B cell (primary cell): Measurements from ENCODE around the gene ZNF587. TPM values are rescaled to one million over a fixed set of nuclear protein-coding genes. Genes with fewer than 3 reads are reported as not detected.

ENCODE experiments used
- ATAC-seq: fragments of 200-7000 bp; cut with Tn5 transposase; one replicate; pipeline ENCODE4 v1.10.0; 2021; ENCODE audit warnings: low read depth, mild to moderate bottlenecking, moderate number of reproducible peaks, moderate library complexity
- CTCF ChIA-PET: fragments of 350-600 bp; sonication (Branson Sonifier 250); formaldehyde crosslinking; loops from one replicate; lab custom pipeline; 2021; ENCODE audit warnings: antibody characterized with exemption, inconsistent platforms; lab: Charles Lee
- POLR2A ChIA-PET: fragments of 350-600 bp; sonication (Branson Sonifier 250); formaldehyde crosslinking; loops from one replicate; lab custom pipeline; 2021; ENCODE audit warnings: antibody characterized with exemption; lab: Charles Lee
- DNase-seq: peaks from one replicate; pipeline ENCODE4 v3.0.0; 2013
- H2AFZ ChIP-seq: 2 replicates; pipeline ENCODE4 v1.6.1; 2012; ENCODE audit warnings: mild to moderate bottlenecking, low read depth, low read length; ENCODE audit not compliant: insufficient read depth, poor library complexity, severe bottlenecking
- H3K27ac ChIP-seq, 2 donors: 1 replicate in 1 of 2; 2 replicates in 1 of 2; pipeline ENCODE4 v1.5.1; 2012 to 2013; ENCODE audit warnings: low read length in 2 of 2, mild to moderate bottlenecking in 2 of 2, moderate library complexity in 1 of 2
- H3K27me3 ChIP-seq, 4 experiments: fragments of 200-600 bp in 1 of 4; sonication (generic) in 1 of 4; replicated peaks in 1 of 4; 1 replicate in 2 of 4; 2 replicates in 2 of 4; pipeline versions ENCODE4 v1.6.1 to v1.7.0; 2013 to 2016; ENCODE audit warnings: low read length in 3 of 4, mild to moderate bottlenecking in 2 of 4, mixed read lengths in 1 of 4, moderate library complexity in 1 of 4; ENCODE audit not compliant: insufficient read depth in 4 of 4, control insufficient read depth in 3 of 4; ENCODE audit errors: control extremely low read depth in 1 of 4
- H3K36me3 ChIP-seq, 2 experiments: replicated peaks in 1 of 2; 1 replicate in 1 of 2; 2 replicates in 1 of 2; pipeline versions ENCODE4 v1.6.1 to v1.7.1; 2013; ENCODE audit warnings: low read length in 1 of 2; ENCODE audit not compliant: insufficient read depth in 2 of 2, control insufficient read depth in 1 of 2; ENCODE audit errors: control extremely low read depth in 1 of 2, extremely low read depth in 1 of 2
- H3K4me1 ChIP-seq, 2 donors: fragments of 200-600 bp in 1 of 2; sonication (generic) in 1 of 2; 1 replicate in 1 of 2; 2 replicates in 1 of 2; pipeline versions ENCODE4 v1.5.1 to v1.6.1; 2013 to 2017; ENCODE audit warnings: low read length in 2 of 2; ENCODE audit not compliant: control insufficient read depth in 2 of 2, insufficient read depth in 2 of 2
- H3K4me2 ChIP-seq: replicated peaks from 2 replicates; pipeline ENCODE3; 2012; ENCODE audit warnings: mild to moderate bottlenecking, low read depth, low read length; ENCODE audit not compliant: poor library complexity, severe bottlenecking
- H3K4me3 ChIP-seq, 5 experiments: fragments of 200-600 bp in 1 of 5; sonication (generic) in 1 of 5; 1 replicate in 3 of 5; 2 replicates in 2 of 5; pipeline versions ENCODE4 v1.5.1 to v1.7.0; 2011 to 2016; ENCODE audit warnings: low read length in 4 of 5, mild to moderate bottlenecking in 4 of 5, low read depth in 2 of 5, control low read depth in 1 of 5, moderate library complexity in 1 of 5; ENCODE audit not compliant: insufficient read depth in 1 of 5; ENCODE audit errors: control extremely low read depth in 1 of 5, extremely low read depth in 1 of 5
- H3K79me2 ChIP-seq: fragments of 200-600 bp; sonication (generic); one replicate; pipeline ENCODE4 v1.6.0; 2016; ENCODE audit warnings: low read length; ENCODE audit not compliant: control insufficient read depth, insufficient read depth
- H3K9ac ChIP-seq: fragments of 200-600 bp; sonication (generic); 2 replicates; pipeline ENCODE4 v1.6.1; 2017; ENCODE audit warnings: mild to moderate bottlenecking, low read length, moderate library complexity
- H3K9me3 ChIP-seq, 3 donors: one replicate each; pipeline versions ENCODE4 v1.6.1 to v1.7.1; 2013; ENCODE audit warnings: low read length in 2 of 3; ENCODE audit not compliant: control insufficient read depth in 2 of 3, insufficient read depth in 1 of 3; ENCODE audit errors: control extremely low read depth in 1 of 3
- H4K20me1 ChIP-seq: 2 replicates; pipeline ENCODE4 v1.6.0; 2012; ENCODE audit warnings: mild to moderate bottlenecking, low read length; ENCODE audit not compliant: insufficient read depth, control insufficient read depth, poor library complexity, severe bottlenecking
- H3K27ac Mint-ChIP-seq: one replicate; pipeline ENCODE4 v1.8.0; 2021; ENCODE audit warnings: mixed read lengths
- H3K27me3 Mint-ChIP-seq: one replicate; pipeline ENCODE4 v1.8.0; 2021; ENCODE audit warnings: mixed read lengths
- H3K4me1 Mint-ChIP-seq: one replicate; pipeline ENCODE4 v1.8.0; 2021; ENCODE audit warnings: mixed read lengths
- H3K4me3 Mint-ChIP-seq: one replicate; pipeline ENCODE4 v1.8.0; 2021; ENCODE audit warnings: mixed read lengths
- H3K9me3 Mint-ChIP-seq: one replicate; pipeline ENCODE4 v1.8.0; 2022; ENCODE audit warnings: mixed read lengths; ENCODE audit not compliant: insufficient read depth
- EZH2 ChIP-seq: IDR thresholded peaks from 2 replicates; pipeline ENCODE4 v1.6.1; 2012; ENCODE audit warnings: borderline replicate concordance, low read depth, mild to moderate bottlenecking, moderate library complexity, low read length; ENCODE audit not compliant: insufficient read depth, poor library complexity, severe bottlenecking
- whole genome bisulfite sequencing: methylation state at CpG from one replicate; pipeline ENCODE4 v1.1.5; 2013; ENCODE audit warnings: missing lambda C conversion rate; ENCODE audit not compliant: insufficient coverage; 5-methylcytosine and 5-hydroxymethylcytosine counted together
- intact Hi-C: fragments of 100-400 bp; cut with micrococcal nuclease; formaldehyde crosslinking; loops from one replicate; pipeline ENCODE4 v1.10.0; 2022
- polyA plus RNA-seq: library from polyadenylated mRNA; depleted of rRNA; stranded (reverse); fragments of >200 nt; gene quantifications from 2 replicates; pipeline ENCODE4 v1.2.3, GENCODE V29; 2012
- total RNA-seq, 2 donors: library from RNA; stranded (reverse); fragments of 120-200 nt in 1 of 2; gene quantifications; 1 replicate in 1 of 2; 2 replicates in 1 of 2; pipeline versions ENCODE4 v1.2.3 to v1.2.4, GENCODE V29; 2013 to 2022
- TF ChIP-seq, protein P1 (sequence below): fragments of 200-600 bp; IDR thresholded peaks from one replicate; pipeline ENCODE4 v1.8.0; 2022; ENCODE audit warnings: antibody characterized with exemption, mild to moderate bottlenecking

Gene ZNF587
- total and polyA plus RNA-seq, 2 donors (not counting 1 experiment from before 2014, with no cell fraction given): 16.6 to 72.9 TPM

GRCh38 chr19:57907394-57907793 is 57.7 kb downstream of the ZNF587 start:
- intact Hi-C loops: loop anchor here (5.0 kb wide), 1 partner anchor 40 kb away; the partner anchor contains the start of gene ZNF256
- Histone ChIP-seq H3K4me2 (no peak overlapping the region), H4K20me1 (no peaks in the 10 kb centered on the region), H3K9ac (no peak overlapping the region), H3K9me3 (peaks cover 0 to 8% (median 0%) of the 10 kb centered on the region in 3 donors), H3K4me3 (no peak overlapping the region), H3K27me3 (no peaks in the 10 kb centered on the region), H2AFZ (no peak overlapping the region), H3K27ac (no peak overlapping the region), H3K4me1 (peaks cover 0 to 8% of the 10 kb centered on the region in 2 donors), H3K36me3 (peaks cover 1 to 34% of the 10 kb centered on the region in 2 experiments), H3K79me2 (peaks cover 3% of the 10 kb centered on the region)
- H3K4me1 Mint-ChIP-seq: peaks cover 21% of the 10 kb centered on the region
- no peak overlapping the region for H3K4me3 Mint-ChIP-seq
- H3K9me3 Mint-ChIP-seq: no peaks in the 10 kb centered on the region
- CTCF ChIA-PET: interaction anchor here (1.2 kb wide), 1 partner anchor 23 kb away, joined by 3 read pairs; no protein-coding TSS in a partner anchor
- no peaks in the 10 kb centered on the region for H3K27me3 Mint-ChIP-seq
- no peak overlapping the region for H3K27ac Mint-ChIP-seq
- ATAC-seq (no peak), DNase-seq (no peak)
- POLR2A ChIA-PET: no interaction called here
- WGBS: 100% methylated on average over 2 of the region's 3 CpGs
- TF ChIP-seq, protein P1, sequence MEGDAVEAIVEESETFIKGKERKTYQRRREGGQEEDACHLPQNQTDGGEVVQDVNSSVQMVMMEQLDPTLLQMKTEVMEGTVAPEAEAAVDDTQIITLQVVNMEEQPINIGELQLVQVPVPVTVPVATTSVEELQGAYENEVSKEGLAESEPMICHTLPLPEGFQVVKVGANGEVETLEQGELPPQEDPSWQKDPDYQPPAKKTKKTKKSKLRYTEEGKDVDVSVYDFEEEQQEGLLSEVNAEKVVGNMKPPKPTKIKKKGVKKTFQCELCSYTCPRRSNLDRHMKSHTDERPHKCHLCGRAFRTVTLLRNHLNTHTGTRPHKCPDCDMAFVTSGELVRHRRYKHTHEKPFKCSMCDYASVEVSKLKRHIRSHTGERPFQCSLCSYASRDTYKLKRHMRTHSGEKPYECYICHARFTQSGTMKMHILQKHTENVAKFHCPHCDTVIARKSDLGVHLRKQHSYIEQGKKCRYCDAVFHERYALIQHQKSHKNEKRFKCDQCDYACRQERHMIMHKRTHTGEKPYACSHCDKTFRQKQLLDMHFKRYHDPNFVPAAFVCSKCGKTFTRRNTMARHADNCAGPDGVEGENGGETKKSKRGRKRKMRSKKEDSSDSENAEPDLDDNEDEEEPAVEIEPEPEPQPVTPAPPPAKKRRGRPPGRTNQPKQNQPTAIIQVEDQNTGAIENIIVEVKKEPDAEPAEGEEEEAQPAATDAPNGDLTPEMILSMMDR: no peak
- no peak for TF ChIP-seq EZH2

DNA sequence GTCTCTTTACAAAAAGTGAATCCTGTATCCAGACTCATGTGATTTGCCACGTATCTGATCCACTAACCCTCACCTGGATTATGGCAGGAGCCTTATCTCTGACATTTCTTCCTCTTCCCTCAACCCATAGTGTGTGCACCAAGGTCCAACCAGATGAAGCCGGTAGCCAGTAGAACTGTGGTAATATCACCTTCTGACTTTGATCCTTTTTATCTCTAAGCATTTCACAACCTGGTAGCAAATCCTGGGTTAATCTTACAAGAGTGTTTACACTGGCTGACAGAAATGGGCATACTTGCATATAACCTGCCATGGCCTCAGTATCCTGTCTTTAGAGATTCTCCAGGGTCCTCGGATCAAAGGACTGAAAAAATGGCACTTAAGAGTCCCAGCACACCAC is 64.9 kb downstream of the ZNF587 start:
- no peak overlapping the region for H3K4me2 ChIP-seq
- H3K27me3 ChIP-seq: no peaks in the 10 kb centered on the region

More for the DNA sequence above, 64.9 kb downstream of the ZNF587 start:
- Mint-ChIP-seq H3K4me1 (peaks cover 40% of the 10 kb centered on the region), H3K9me3 (no peaks in the 10 kb centered on the region), H3K27ac (peak overlapping the region; percentile 26), H3K27me3 (no peaks in the 10 kb centered on the region), H3K4me3 (peak overlapping the region; percentile 96)
- WGBS: 100% methylated on average over 2 of the region's 3 CpGs
- Histone ChIP-seq H3K79me2 (peaks cover 38% of the 10 kb centered on the region), H2AFZ (no peak overlapping the region), H3K4me1 (peaks cover 9 to 13% of the 10 kb centered on the region in 2 donors), H3K9ac (no peak overlapping the region), H3K4me3 (no peak overlapping the region), H3K27ac (no peak overlapping the region), H4K20me1 (no peaks in the 10 kb centered on the region), H3K36me3 (peaks cover 1 to 18% of the 10 kb centered on the region in 2 experiments), H3K9me3 (peaks cover 0 to 9% (median 0%) of the 10 kb centered on the region in 3 donors)
- CTCF ChIA-PET: interaction anchor here (1.0 kb wide), 2 partner anchors 11 to 167 kb away, joined by 3 read pairs; partner anchors contain the start of gene ZNF776
- intact Hi-C loops: no loop called here
- ATAC-seq (no peak), DNase-seq (no peak)
- POLR2A ChIA-PET: no interaction called here
- TF ChIP-seq, protein P1: no peak
- TF ChIP-seq EZH2: no peak
